IMR-90 (cell line): ENCODE measurements around the gene EXOC4. TPM values are rescaled to one million over a fixed set of nuclear protein-coding genes. Genes with fewer than 3 reads are reported as not detected.

Source experiments
- ATAC-seq: fragments of 200-7000 bp; cut with Tn5 transposase; 2 replicates; pipeline ENCODE4 v1.9.1; 2020; ENCODE audit warnings: low read depth, mild to moderate bottlenecking, moderate library complexity
- BruUV-seq: library from RNA; stranded (reverse); fragments of 400-500 nt; replicated peaks from 2 replicates; lab custom pipeline; 2021; lab: Mats Ljungman, UMichigan
- CTCF ChIA-PET: fragments of 300-600 bp; formaldehyde crosslinking; extraction: SDS; loops from one replicate; lab custom pipeline; 2021; ENCODE audit warnings: antibody characterized with exemption; lab: Yijun Ruan, JAX
- POLR2A ChIA-PET: fragments of 300-600 bp; sonication (Branson Sonifier 250); formaldehyde crosslinking; loops from one replicate; lab custom pipeline; 2022; ENCODE audit warnings: antibody characterized with exemption; ENCODE audit not compliant: unreplicated experiment; lab: Charles Lee
- DNase-seq: peaks from one replicate; pipeline ENCODE4 v3.0.0; 2013
- H2AFZ ChIP-seq: replicated peaks from 2 replicates; pipeline ENCODE3; 2013; ENCODE audit warnings: low read length, mild to moderate bottlenecking; ENCODE audit not compliant: poor library complexity
- H2AK5ac ChIP-seq: 2 replicates; pipeline ENCODE4 v1.6.1; 2013; ENCODE audit warnings: low read depth, low read length, inconsistent platforms
- H2AK9ac ChIP-seq: replicated peaks from 2 replicates; pipeline ENCODE3; 2013; ENCODE audit warnings: mild to moderate bottlenecking, low read depth, low read length, moderate library complexity; ENCODE audit not compliant: poor library complexity
- H2BK120ac ChIP-seq: 2 replicates; pipeline ENCODE4 v1.6.1; 2013; ENCODE audit warnings: low read depth, low read length, inconsistent platforms
- H2BK15ac ChIP-seq: 3 replicates; pipeline ENCODE4 v1.6.1; 2013; ENCODE audit warnings: low read depth, low read length, inconsistent platforms
- H2BK20ac ChIP-seq: 2 replicates; pipeline ENCODE4 v1.6.1; 2013; ENCODE audit warnings: low read depth, mild to moderate bottlenecking, inconsistent platforms, low read length, moderate library complexity
- H2BK5ac ChIP-seq: 2 replicates; pipeline ENCODE4 v1.6.1; 2013; ENCODE audit warnings: mild to moderate bottlenecking, low read depth, low read length, inconsistent platforms; ENCODE audit not compliant: poor library complexity, severe bottlenecking
- H3K14ac ChIP-seq: replicated peaks from 2 replicates; pipeline ENCODE4 v1.6.1; 2013; ENCODE audit warnings: low read depth, low read length, inconsistent platforms
- H3K18ac ChIP-seq: 2 replicates; pipeline ENCODE4 v1.6.1; 2013; ENCODE audit warnings: low read depth, low read length, control low read depth
- H3K23ac ChIP-seq: 2 replicates; pipeline ENCODE4 v1.6.1; 2013; ENCODE audit warnings: low read depth, low read length, inconsistent platforms
- H3K27ac ChIP-seq: 2 replicates; pipeline ENCODE4 v1.5.1; 2013; ENCODE audit warnings: mild to moderate bottlenecking, control low read depth, low read length; ENCODE audit not compliant: insufficient read depth
- H3K27me3 ChIP-seq: 2 replicates; pipeline ENCODE4 v1.6.1; 2013; ENCODE audit warnings: low read length; ENCODE audit not compliant: control insufficient read depth, insufficient read depth
- H3K36me3 ChIP-seq: 2 replicates; pipeline ENCODE4 v1.6.1; 2013; ENCODE audit warnings: low read length, mixed read lengths; ENCODE audit not compliant: control insufficient read depth, insufficient read depth
- H3K4ac ChIP-seq: 2 replicates; pipeline ENCODE4 v1.6.1; 2013; ENCODE audit warnings: low read depth, low read length, inconsistent platforms
- H3K4me1 ChIP-seq: 2 replicates; pipeline ENCODE4 v1.6.1; 2013; ENCODE audit warnings: low read length, mixed read lengths; ENCODE audit not compliant: control insufficient read depth, insufficient read depth
- H3K4me2 ChIP-seq: 2 replicates; pipeline ENCODE4 v1.6.1; 2013; ENCODE audit warnings: low read depth, mild to moderate bottlenecking, control low read depth, low read length, moderate library complexity
- H3K4me3 ChIP-seq: 2 replicates; pipeline ENCODE4 v1.5.1; 2013; ENCODE audit warnings: low read depth, mild to moderate bottlenecking, control low read depth, low read length, moderate library complexity; ENCODE audit not compliant: insufficient read depth
- H3K56ac ChIP-seq: 2 replicates; pipeline ENCODE4 v1.6.1; 2013; ENCODE audit warnings: low read length, inconsistent platforms; ENCODE audit not compliant: insufficient read depth; ENCODE audit errors: extremely low read depth
- H3K79me1 ChIP-seq, 2 experiments: 2 replicates each; pipeline ENCODE4 v1.6.1; 2013; ENCODE audit warnings: low read length in 2 of 2, inconsistent platforms in 1 of 2, low read depth in 1 of 2
- H3K9ac ChIP-seq: 2 replicates; pipeline ENCODE4 v1.6.1; 2013; ENCODE audit warnings: low read depth, low read length, control low read depth
- H3K9me1 ChIP-seq: 2 replicates; pipeline ENCODE4 v1.6.1; 2013; ENCODE audit warnings: low read length, inconsistent platforms; ENCODE audit not compliant: insufficient read depth
- H3K9me3 ChIP-seq: 2 replicates; pipeline ENCODE4 v1.6.1; 2013; ENCODE audit warnings: low read length; ENCODE audit not compliant: control insufficient read depth, insufficient read depth
- H4K20me1 ChIP-seq: 2 replicates; pipeline ENCODE4 v1.6.1; 2013; ENCODE audit warnings: low read length, inconsistent platforms; ENCODE audit not compliant: insufficient read depth
- H4K5ac ChIP-seq: 2 replicates; pipeline ENCODE4 v1.6.1; 2013; ENCODE audit warnings: mild to moderate bottlenecking, low read depth, low read length, control low read depth
- H4K8ac ChIP-seq, 2 experiments: 2 replicates each; pipeline ENCODE4 v1.6.1; 2013; ENCODE audit warnings: low read depth in 2 of 2, low read length in 2 of 2, control low read depth in 1 of 2, inconsistent platforms in 1 of 2
- H4K91ac ChIP-seq: 2 replicates; pipeline ENCODE4 v1.6.1; 2013; ENCODE audit warnings: low read depth, low read length, inconsistent platforms; ENCODE audit not compliant: insufficient read depth
- BHLHE40 ChIP-seq: fragments of 150-350 bp; IDR thresholded peaks from 2 replicates; pipeline ENCODE4 v1.6.1; 2016; ENCODE audit warnings: mild to moderate bottlenecking, low read depth, low read length
- CEBPB ChIP-seq: IDR thresholded peaks from 2 replicates; pipeline ENCODE4 v1.6.1; 2012; ENCODE audit warnings: low read depth, low read length, improper control_type of control experiment
- FOS ChIP-seq: fragments of 150-350 bp; IDR thresholded peaks from 2 replicates; pipeline ENCODE4 v1.6.1; 2016; ENCODE audit warnings: low read depth, low read length
- MAFK ChIP-seq: IDR thresholded peaks from 2 replicates; pipeline ENCODE4 v1.6.1; 2012; ENCODE audit warnings: low read depth, low read length, improper control_type of control experiment
- MAZ ChIP-seq: IDR thresholded peaks from 2 replicates; pipeline ENCODE4 v1.6.1; 2012; ENCODE audit warnings: low read depth, mild to moderate bottlenecking, low read length, improper control_type of control experiment, moderate library complexity, borderline replicate concordance
- NFE2L2 ChIP-seq: fragments of 150-350 bp; IDR thresholded peaks from 2 replicates; pipeline ENCODE4 v1.6.1; 2016; ENCODE audit warnings: low read depth, mild to moderate bottlenecking, low read length
- POLR2A ChIP-seq: IDR thresholded peaks from 2 replicates; pipeline ENCODE4 v1.6.1; 2012; ENCODE audit warnings: mild to moderate bottlenecking, low read depth, low read length
- RFX5 ChIP-seq: IDR thresholded peaks from 2 replicates; pipeline ENCODE4 v1.8.0; 2012; ENCODE audit warnings: low read depth, mild to moderate bottlenecking, low read length, moderate library complexity
- SMC3 ChIP-seq: fragments of 150-350 bp; IDR thresholded peaks from 2 replicates; pipeline ENCODE4 v1.6.1; 2016; ENCODE audit warnings: low read depth, mild to moderate bottlenecking, antibody characterized with exemption, low read length, moderate library complexity
- WGBS, 2 experiments: methylation state at CpG; one replicate each; pipeline versions ENCODE4 v1.1.5 to v1.1.7; 2013; ENCODE audit warnings: missing lambda C conversion rate in 2 of 2; ENCODE audit not compliant: insufficient read length in 1 of 2; ENCODE audit errors: extremely low coverage in 2 of 2; 5-methylcytosine and 5-hydroxymethylcytosine counted together
- dilution Hi-C: fragments of 300-500 bp; cut with HindIII; formaldehyde crosslinking; loops from one replicate; pipeline ENCODE4 v1.14.3; 2018; ENCODE audit warnings: low sequenced_read_pairs; ENCODE audit not compliant: unreplicated experiment
- in situ Hi-C: fragments of 300-500 bp; cut with MboI; formaldehyde crosslinking; loops from 3 replicates; pipeline ENCODE4 v1.14.3; 2019; ENCODE audit warnings: low sequenced_read_pairs, inconsistent platforms, mixed read lengths
- intact Hi-C: fragments of 100-400 bp; cut with micrococcal nuclease; formaldehyde crosslinking; loops from 2 replicates; pipeline ENCODE4 v1.10.0; 2022
- polyA plus RNA-seq, 3 experiments: library from polyadenylated mRNA; depleted of rRNA; stranded (reverse); fragments of >200 nt; gene quantifications; 2 replicates each; pipeline ENCODE4 v1.2.3, GENCODE V29; 2012; ENCODE audit warnings: low replicate concordance in 1 of 3
- total RNA-seq: library from RNA; depleted of rRNA; stranded (reverse); fragments of >200 nt; gene quantifications from 2 replicates; pipeline ENCODE4 v1.2.3, GENCODE V29; 2012

Gene EXOC4
- total and polyA plus RNA-seq, 2 of the 4 experiments (the other 2 are of a cell fraction): 25.4 to 94.6 TPM

GRCh38 chr7:133554330-133554729 is 301.5 kb downstream of the EXOC4 start:
- intact Hi-C loops (no loop called here), dilution Hi-C loops (no loop called here), in situ Hi-C loops (no loop called here)
- Histone ChIP-seq H3K56ac (no peak overlapping the region), H3K27ac (no peak overlapping the region), H4K20me1 (no peaks in the 10 kb centered on the region), H3K4me2 (no peak overlapping the region), H3K4ac (no peak overlapping the region), H3K18ac (no peak overlapping the region), H2AK5ac (no peak overlapping the region), H3K9me1 (no peaks in the 10 kb centered on the region), H2BK15ac (no peak overlapping the region), H3K79me1 (no peaks in the 10 kb centered on the region; a peak in 1 of 4 replicates), H2BK5ac (no peak overlapping the region), H3K14ac (no peak overlapping the region), H3K23ac (no peak overlapping the region), H3K4me3 (no peak overlapping the region), H4K91ac (no peak overlapping the region), H2AFZ (no peak overlapping the region), H3K9me3 (no peaks in the 10 kb centered on the region), H3K4me1 (no peaks in the 10 kb centered on the region), H4K8ac (no peak overlapping the region), H3K27me3 (no peaks in the 10 kb centered on the region), H2AK9ac (no peak overlapping the region), H3K9ac (no peak overlapping the region), H4K5ac (no peak overlapping the region), H3K36me3 (no peaks in the 10 kb centered on the region), H2BK120ac (no peak overlapping the region), H2BK20ac (no peak overlapping the region)
- TF ChIP-seq FOS (no peak), SMC3 (no peak), MAFK (no peak), BHLHE40 (no peak), NFE2L2 (no peak), MAZ (no peak), RFX5 (no peak), CEBPB (no peak), POLR2A (no peak)
- no TSS peak for BruUV-seq
- ChIA-PET CTCF (no interaction called here), POLR2A (no interaction called here)
- ATAC-seq (no peak), DNase-seq (no peak)
- WGBS, 2 experiments: no CpG with 5 or more reads among the region's 2 CpGs
